ENCODE measurements around the gene DHFR2. TPM values are rescaled to one million over a fixed set of nuclear protein-coding genes. Genes with fewer than 3 reads are reported as not detected.

Gene DHFR2
- total RNA-seq: 3.7 TPM in 2 replicates

DNA sequence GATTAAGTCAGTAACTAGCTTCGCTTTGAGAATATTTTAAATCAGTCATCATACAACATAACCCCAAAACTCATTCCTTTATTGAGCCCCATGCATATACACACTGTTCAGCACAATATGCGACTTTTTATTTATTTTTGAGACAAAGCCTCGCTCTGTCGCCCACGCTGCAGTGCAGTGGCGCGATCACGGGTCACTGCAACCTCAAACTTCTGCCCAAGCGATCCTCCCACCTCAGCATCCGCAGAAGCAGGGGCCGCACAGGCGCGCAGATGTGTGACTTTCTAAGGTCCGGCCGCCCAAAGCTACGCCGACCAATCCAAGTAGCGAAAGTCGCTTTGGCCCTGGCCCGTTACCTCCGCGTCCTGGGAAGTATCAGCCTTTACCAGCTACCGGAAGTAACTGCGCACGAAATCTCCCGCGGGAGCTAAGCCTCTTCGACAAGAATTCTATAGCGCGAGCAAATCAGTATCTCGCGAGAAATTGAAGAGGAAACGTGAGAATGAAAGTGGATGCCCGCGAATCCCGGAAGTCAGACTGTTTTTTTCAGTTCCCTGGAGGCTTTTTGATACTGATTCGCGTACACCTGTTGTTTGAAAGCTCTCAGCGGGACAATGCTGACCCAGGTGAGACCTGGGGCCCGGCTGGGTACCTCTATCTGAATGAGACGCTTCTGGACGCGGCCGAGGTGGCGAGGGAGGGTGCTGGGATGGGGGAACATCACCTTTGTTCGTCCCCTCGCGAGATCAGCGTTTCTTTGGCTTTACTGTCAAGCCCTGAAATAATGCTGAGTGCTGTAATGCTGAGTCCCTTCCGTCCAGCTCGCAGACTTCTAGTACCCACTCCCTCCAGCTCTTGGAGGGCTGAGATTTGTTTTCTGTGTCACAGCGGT is at the start of gene DHFR2, which contains the start of gene NSUN3:
TSS of gene DHFR2 (minus strand) at position 404 of the 892 bp plus-strand sequence. CDS start 1,405 bp downstream, outside the sequence.
TSS of gene NSUN3 (plus strand) at position 549 of the 892 bp plus-strand sequence. CDS start at position 615, 66 bp downstream.

DNA sequence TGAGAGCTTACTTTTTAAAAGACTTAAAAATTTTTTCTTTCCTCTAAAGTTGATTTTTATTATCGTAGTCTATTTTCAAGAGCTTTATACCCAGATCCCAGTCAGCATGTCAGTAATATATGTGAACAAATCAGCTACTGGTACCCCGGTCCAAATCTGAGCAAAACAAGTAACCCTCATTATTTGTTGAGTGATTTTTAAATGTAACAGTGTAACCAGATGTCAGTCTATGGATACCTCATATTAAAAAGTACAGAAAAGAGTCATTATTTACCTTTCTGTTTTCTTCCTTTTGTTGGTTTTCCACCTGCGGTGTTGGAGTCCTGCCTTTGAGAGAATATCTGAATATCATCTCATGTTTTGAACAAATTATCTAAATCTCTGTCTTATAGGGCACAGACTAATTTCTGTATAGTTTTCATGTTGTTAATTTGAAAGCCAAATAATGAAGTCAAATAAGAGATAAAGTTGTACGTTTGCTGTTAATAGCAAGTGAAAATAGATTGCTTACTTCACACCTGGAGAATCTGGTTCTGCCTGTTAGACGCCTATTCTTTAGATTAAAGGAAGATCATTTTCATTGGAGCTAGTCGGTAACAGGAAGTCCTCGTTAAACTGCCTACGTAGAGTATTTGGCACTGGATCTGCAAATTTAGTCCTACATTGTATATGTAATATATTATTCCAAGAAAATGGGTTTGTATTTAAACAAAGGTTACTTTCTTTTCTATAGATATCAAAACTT is 34.5 kb downstream of the DHFR2 start, which contains the start of gene STX19:
TSS of gene STX19 (minus strand) at position 505 of the 745 bp plus-strand sequence. CDS start 13,328 bp downstream, outside the sequence.

Other genes with a start within 250 kb of the DHFR2 start
- gene PROS1, start 89.0 kb downstream of the DHFR2 start, total RNA-seq: 20.1 and 36.1 TPM in 2 replicates
- 12.1 and 16.0 TPM in 2 replicates for gene ARL13B, start 82.8 kb downstream of the DHFR2 start, total RNA-seq
- not detected in 2 replicates for gene STX19, start 34.3 kb downstream of the DHFR2 start, total RNA-seq
- 13.2 and 13.6 TPM in 2 replicates for gene NSUN3, start 145 bp upstream of the DHFR2 start, total RNA-seq